Panc1 (cell line): ENCODE data around the gene ENHO. TPM values are rescaled to one million over a fixed set of nuclear protein-coding genes. Genes with fewer than 3 reads are reported as not detected.

ENCODE experiments used
- ATAC-seq: fragments of 200-7000 bp; cut with Tn5 transposase; 2 replicates; pipeline ENCODE4 v1.9.1; 2020; ENCODE audit warnings: mild to moderate bottlenecking, moderate library complexity
- BruUV-seq: library from RNA; stranded (reverse); fragments of 400-500 nt; replicated peaks from 2 replicates; lab custom pipeline; 2021; lab: Mats Ljungman, UMichigan
- CTCF ChIA-PET: fragments of 300-600 bp; sonication (Branson Sonifier 250); formaldehyde crosslinking; loops from one replicate; lab custom pipeline; 2022; ENCODE audit warnings: antibody characterized with exemption; lab: Charles Lee
- POLR2A ChIA-PET: fragments of 300-600 bp; sonication (Branson Sonifier 250); formaldehyde crosslinking; loops from one replicate; lab custom pipeline; 2022; ENCODE audit warnings: antibody characterized with exemption; lab: Charles Lee
- DNase-seq: peaks from one replicate; pipeline ENCODE4 v3.0.0-alpha.2; 2010; ENCODE audit warnings: low read depth, low spot score
- H3K27ac ChIP-seq: 2 replicates; pipeline ENCODE4 v1.5.1; 2011; ENCODE audit warnings: mild to moderate bottlenecking, low read length, inconsistent platforms
- H3K27me3 ChIP-seq: fragments of 200-500 bp; sonication (Bioruptor generic); 2 replicates; pipeline ENCODE4 v1.6.0; 2014; ENCODE audit warnings: low read length, inconsistent platforms; ENCODE audit not compliant: control insufficient read depth, insufficient read depth
- H3K36me3 ChIP-seq: fragments of 200-500 bp; sonication (Bioruptor generic); 2 replicates; pipeline ENCODE4 v1.5.1; 2014; ENCODE audit warnings: inconsistent platforms, mild to moderate bottlenecking, low read length, moderate library complexity; ENCODE audit not compliant: control insufficient read depth, insufficient read depth
- H3K4me1 ChIP-seq: 2 replicates; pipeline ENCODE4 v1.5.1; 2011; ENCODE audit warnings: inconsistent platforms, mild to moderate bottlenecking, low read length, moderate library complexity; ENCODE audit not compliant: control insufficient read depth, insufficient read depth
- H3K4me3 ChIP-seq, 2 experiments: 2 replicates each; pipeline ENCODE4 v1.5.1; 2011 to 2012; ENCODE audit warnings: low read depth in 2 of 2, low read length in 2 of 2, mild to moderate bottlenecking in 2 of 2, inconsistent platforms in 1 of 2, moderate library complexity in 1 of 2
- H3K9me3 ChIP-seq: fragments of 200-500 bp; sonication (Bioruptor generic); 2 replicates; pipeline ENCODE4 v1.5.1; 2014; ENCODE audit warnings: low read depth, mild to moderate bottlenecking, inconsistent platforms, low read length, moderate library complexity; ENCODE audit not compliant: control insufficient read depth, insufficient read depth
- CTCF ChIP-seq: fragments of 450-650 bp; IDR thresholded peaks from 2 replicates; pipeline ENCODE4 v1.5.1; 2017; ENCODE audit warnings: mild to moderate bottlenecking
- POLR2AphosphoS5 ChIP-seq: IDR thresholded peaks from 2 replicates; pipeline ENCODE4 v1.6.1; 2012; ENCODE audit warnings: mild to moderate bottlenecking, low read depth, low read length, moderate library complexity
- SIN3A ChIP-seq: IDR thresholded peaks from 2 replicates; pipeline ENCODE4 v1.6.1; 2012; ENCODE audit warnings: low read depth, mild to moderate bottlenecking, low read length, moderate library complexity, borderline replicate concordance; ENCODE audit not compliant: insufficient read depth
- TCF7L2 ChIP-seq: IDR thresholded peaks from 2 replicates; pipeline ENCODE4 v1.6.1; 2011; ENCODE audit warnings: mild to moderate bottlenecking, low read depth, low read length, inconsistent platforms
- in situ Hi-C: cut with HindIII; loops from 2 replicates; pipeline ENCODE4 v1.10.0; 2016; ENCODE audit warnings: low sequenced_read_pairs, low pct_unique_long_range_greater_than_20kb
- intact Hi-C: fragments of 100-400 bp; cut with micrococcal nuclease; formaldehyde crosslinking; loops from one replicate; pipeline ENCODE4 v1.10.0; 2022; ENCODE audit not compliant: unreplicated experiment
- total RNA-seq: library from RNA; stranded (reverse); gene quantifications from one replicate; pipeline ENCODE4 v1.2.1, GENCODE V29; 2021; ENCODE audit not compliant: unreplicated experiment
- TF ChIP-seq, protein P1 (sequence below), 2 experiments: IDR thresholded peaks; 2 replicates each; pipeline ENCODE4 v1.6.1; 2011 to 2012; ENCODE audit warnings: low read depth in 2 of 2, control low read depth in 1 of 2, low read length in 1 of 2, mild to moderate bottlenecking in 1 of 2, moderate library complexity in 1 of 2; ENCODE audit not compliant: insufficient read depth in 1 of 2

Gene ENHO
- total RNA-seq, 1 experiment from 2014 or later: 7.2 TPM

DNA sequence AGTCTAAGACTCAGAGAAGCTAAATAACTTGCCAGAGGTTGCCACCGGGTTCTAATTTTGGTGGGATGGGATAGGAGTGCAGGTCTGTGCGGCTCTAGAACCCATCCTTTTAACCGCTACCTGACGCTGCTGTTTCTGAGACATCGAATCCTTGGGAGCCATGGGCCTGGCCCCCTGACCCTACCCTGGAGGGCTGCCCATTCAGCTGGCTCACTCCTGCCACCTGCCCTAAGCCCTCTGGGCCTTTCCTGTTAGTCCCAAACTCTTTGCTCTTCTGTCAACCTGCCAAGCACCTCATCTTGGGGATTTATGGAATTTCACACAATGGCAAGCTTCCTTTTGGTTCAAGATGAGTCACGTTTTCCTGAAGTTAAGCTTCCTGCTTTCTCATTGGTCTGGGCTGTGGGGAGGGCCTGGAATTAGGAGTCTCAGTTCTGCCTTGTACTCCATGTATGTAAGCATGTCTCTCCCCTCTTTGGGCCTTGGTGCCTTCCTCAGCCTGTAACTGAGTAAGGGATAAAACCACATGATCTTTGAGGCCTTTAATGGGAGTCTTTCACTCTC, 26.6 kb downstream of the ENHO start:
- ChIA-PET CTCF (interaction anchor here (0.6 kb wide), 1 partner anchor 86 kb away, joined by 3 read pairs; no protein-coding TSS in a partner anchor), POLR2A (interaction anchor here (0.5 to 1.0 kb wide), 2 partner anchors 17 to 41 kb away, joined by 3 to 6 read pairs; no protein-coding TSS in a partner anchor)
- in situ Hi-C loops: no loop called here
- BruUV-seq: no TSS peak
- Histone ChIP-seq H3K4me3 (no peak overlapping the region), H3K27ac (no peak overlapping the region), H3K36me3 (no peaks in the 10 kb centered on the region), H3K4me1 (no peaks in the 10 kb centered on the region), H3K27me3 (no peaks in the 10 kb centered on the region), H3K9me3 (no peaks in the 10 kb centered on the region)
- intact Hi-C loops: no loop called here
- DNase-seq: no peak
- TF ChIP-seq, protein P1, sequence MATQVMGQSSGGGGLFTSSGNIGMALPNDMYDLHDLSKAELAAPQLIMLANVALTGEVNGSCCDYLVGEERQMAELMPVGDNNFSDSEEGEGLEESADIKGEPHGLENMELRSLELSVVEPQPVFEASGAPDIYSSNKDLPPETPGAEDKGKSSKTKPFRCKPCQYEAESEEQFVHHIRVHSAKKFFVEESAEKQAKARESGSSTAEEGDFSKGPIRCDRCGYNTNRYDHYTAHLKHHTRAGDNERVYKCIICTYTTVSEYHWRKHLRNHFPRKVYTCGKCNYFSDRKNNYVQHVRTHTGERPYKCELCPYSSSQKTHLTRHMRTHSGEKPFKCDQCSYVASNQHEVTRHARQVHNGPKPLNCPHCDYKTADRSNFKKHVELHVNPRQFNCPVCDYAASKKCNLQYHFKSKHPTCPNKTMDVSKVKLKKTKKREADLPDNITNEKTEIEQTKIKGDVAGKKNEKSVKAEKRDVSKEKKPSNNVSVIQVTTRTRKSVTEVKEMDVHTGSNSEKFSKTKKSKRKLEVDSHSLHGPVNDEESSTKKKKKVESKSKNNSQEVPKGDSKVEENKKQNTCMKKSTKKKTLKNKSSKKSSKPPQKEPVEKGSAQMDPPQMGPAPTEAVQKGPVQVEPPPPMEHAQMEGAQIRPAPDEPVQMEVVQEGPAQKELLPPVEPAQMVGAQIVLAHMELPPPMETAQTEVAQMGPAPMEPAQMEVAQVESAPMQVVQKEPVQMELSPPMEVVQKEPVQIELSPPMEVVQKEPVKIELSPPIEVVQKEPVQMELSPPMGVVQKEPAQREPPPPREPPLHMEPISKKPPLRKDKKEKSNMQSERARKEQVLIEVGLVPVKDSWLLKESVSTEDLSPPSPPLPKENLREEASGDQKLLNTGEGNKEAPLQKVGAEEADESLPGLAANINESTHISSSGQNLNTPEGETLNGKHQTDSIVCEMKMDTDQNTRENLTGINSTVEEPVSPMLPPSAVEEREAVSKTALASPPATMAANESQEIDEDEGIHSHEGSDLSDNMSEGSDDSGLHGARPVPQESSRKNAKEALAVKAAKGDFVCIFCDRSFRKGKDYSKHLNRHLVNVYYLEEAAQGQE (IDR thresholded peaks at IDR 0.05; ENCODE audit: insufficient read depth in 1 of 2, low read depth in 2 of 2, low read length in 1 of 2): no peak
- no peak for TF ChIP-seq SIN3A
- TF ChIP-seq POLR2AphosphoS5: no peak
- no peak for TF ChIP-seq CTCF
- TF ChIP-seq TCF7L2: no peak
- ATAC-seq: no peak

DNA sequence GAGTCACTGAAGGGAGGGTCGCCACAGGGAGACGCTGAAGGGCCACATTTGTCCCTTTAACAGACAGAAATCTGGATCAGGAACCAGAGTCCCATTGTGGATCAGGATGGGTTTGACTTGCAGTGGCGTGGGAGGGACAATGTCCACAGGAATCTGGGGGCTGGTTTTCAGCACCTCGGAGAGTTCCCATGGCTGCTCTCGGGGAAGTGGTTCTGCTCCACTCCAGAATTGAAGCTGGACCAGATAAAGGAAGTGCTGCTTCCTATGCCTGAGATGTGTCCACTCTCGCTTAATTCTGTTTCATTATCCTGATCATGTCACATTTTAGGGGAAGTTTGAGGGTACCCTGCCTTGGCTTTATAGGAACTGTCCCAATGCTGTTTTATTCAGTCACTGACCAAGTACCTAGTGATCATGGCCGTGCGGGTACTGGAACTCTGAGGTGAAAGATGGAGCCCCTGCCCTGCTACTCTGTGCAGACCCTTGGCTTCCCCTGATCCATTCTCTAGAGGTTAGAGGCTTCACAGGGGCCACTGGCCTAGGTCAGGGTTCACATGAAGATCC, 28.7 kb downstream of the ENHO start:
- H3K36me3 ChIP-seq: no peaks in the 10 kb centered on the region
- in situ Hi-C loops (no loop called here), intact Hi-C loops (no loop called here)
- H3K9me3 ChIP-seq: no peaks in the 10 kb centered on the region
- no TSS peak for BruUV-seq
- ChIA-PET CTCF (no interaction called here), POLR2A (no interaction called here)
- H3K27ac ChIP-seq: no peak overlapping the region
- no peaks in the 10 kb centered on the region; the same call in 1 of the 2 replicates for H3K27me3 ChIP-seq
- no peak overlapping the region for H3K4me3 ChIP-seq
- no peak for TF ChIP-seq SIN3A
- TF ChIP-seq, protein P1 (IDR thresholded peaks at IDR 0.05; ENCODE audit: insufficient read depth in 1 of 2, low read depth in 2 of 2, low read length in 1 of 2): peak; percentile 93 to 94
- no peak for TF ChIP-seq CTCF
- ATAC-seq (no peak), DNase-seq (no peak)
- H3K4me1 ChIP-seq: no peaks in the 10 kb centered on the region
